GM12878 (cell line): ENCODE results near the gene TSKU. TPM values are rescaled to one million over a fixed set of nuclear protein-coding genes. Genes with fewer than 3 reads are reported as not detected.

Experiments
- ATAC-seq: fragments of 200-7000 bp; cut with Tn5 transposase; 3 replicates; pipeline ENCODE4 v1.9.1; 2020; ENCODE audit warnings: mild to moderate bottlenecking, moderate library complexity
- BruUV-seq: library from RNA; stranded (reverse); fragments of 400-500 nt; replicated peaks from 2 replicates; lab custom pipeline; 2021; lab: Mats Ljungman, UMichigan
- CTCF ChIA-PET: fragments of 300-600 bp; sonication (Branson Sonifier 250); formaldehyde crosslinking; extraction: SDS; loops from one replicate; lab custom pipeline; 2021; ENCODE audit warnings: inconsistent platforms; lab: Yijun Ruan, JAX
- POLR2A ChIA-PET: fragments of 350-600 bp; formaldehyde crosslinking; extraction: SDS; loops from one replicate; lab custom pipeline; 2021; ENCODE audit warnings: inconsistent platforms; lab: Charles Lee
- RAD21 ChIA-PET: fragments of 300-600 bp; sonication (Branson Sonifier 250); formaldehyde crosslinking; loops from one replicate; lab custom pipeline; 2023; ENCODE audit warnings: antibody characterized with exemption; ENCODE audit not compliant: unreplicated experiment; lab: Charles Lee
- SMC1A ChIA-PET: fragments of 300-600 bp; sonication (Branson Sonifier 250); formaldehyde crosslinking; loops from one replicate; lab custom pipeline; 2023; ENCODE audit not compliant: unreplicated experiment, uncharacterized antibody; lab: Charles Lee
- DNase-seq: peaks from one replicate; pipeline ENCODE4 v3.0.0-alpha.2; 2011; ENCODE audit warnings: low read depth, low spot score
- FAIRE-seq: peaks from 3 replicates; lab custom pipeline; 2011; peaks lifted over from hg19 to GRCh38; lab: Jason Lieb, UNC
- H2AFZ ChIP-seq: 2 replicates; pipeline ENCODE4 v1.6.0; 2011; ENCODE audit warnings: low read depth, low read length, control low read depth; ENCODE audit not compliant: control insufficient read depth
- H3K27ac ChIP-seq: 2 replicates; pipeline ENCODE4 v1.5.1; 2011; ENCODE audit warnings: control low read depth; ENCODE audit not compliant: control insufficient read depth, insufficient read depth
- H3K27me3 ChIP-seq, 2 experiments: replicated peaks in 1 of 2; 2 replicates each; pipeline versions ENCODE4 v1.6.0 to v1.6.1; 2011; ENCODE audit warnings: low read length in 1 of 2; ENCODE audit not compliant: control insufficient read depth in 2 of 2, insufficient read depth in 2 of 2
- H3K36me3 ChIP-seq, 2 experiments: 2 replicates each; pipeline ENCODE4 v1.5.1; 2011; ENCODE audit warnings: low read length in 1 of 2; ENCODE audit not compliant: control insufficient read depth in 2 of 2, insufficient read depth in 2 of 2
- H3K4me1 ChIP-seq: 2 replicates; pipeline ENCODE4 v1.6.1; 2011; ENCODE audit warnings: mild to moderate bottlenecking, low read length, moderate library complexity, mixed read lengths; ENCODE audit not compliant: control insufficient read depth, insufficient read depth
- H3K4me2 ChIP-seq: 2 replicates; pipeline ENCODE4 v1.6.0; 2011; ENCODE audit warnings: control low read depth; ENCODE audit not compliant: control insufficient read depth, insufficient read depth
- H3K4me3 ChIP-seq: fragments of 200-600 bp; sonication (generic); 2 replicates; pipeline ENCODE4 v1.5.1; 2016
- H3K79me2 ChIP-seq: 2 replicates; pipeline ENCODE4 v1.6.0; 2011; ENCODE audit warnings: low read length; ENCODE audit not compliant: control insufficient read depth, insufficient read depth
- H3K9ac ChIP-seq: 2 replicates; pipeline ENCODE4 v1.8.0; 2011; ENCODE audit warnings: low read length, control low read depth, mixed read lengths; ENCODE audit not compliant: control insufficient read depth, insufficient read depth
- H3K9me3 ChIP-seq: replicated peaks from 3 replicates; pipeline ENCODE4 v1.5.1; 2011; ENCODE audit warnings: mild to moderate bottlenecking, low read length; ENCODE audit not compliant: control insufficient read depth, insufficient read depth
- H4K20me1 ChIP-seq: 2 replicates; pipeline ENCODE4 v1.6.0; 2011; ENCODE audit not compliant: control insufficient read depth, insufficient read depth
- ATF7 ChIP-seq: fragments of 450-650 bp; IDR thresholded peaks from 2 replicates; pipeline ENCODE4 v1.6.1; 2016; ENCODE audit warnings: low read depth, mild to moderate bottlenecking
- BCL11A ChIP-seq: IDR thresholded peaks from 2 replicates; pipeline ENCODE4 v1.6.1; 2011; ENCODE audit warnings: low read depth, low read length
- CHD1 ChIP-seq: IDR thresholded peaks from 2 replicates; pipeline ENCODE4 v1.6.1; 2012; ENCODE audit warnings: low read depth, low read length, improper control_type of control experiment
- CREM ChIP-seq: IDR thresholded peaks from 2 replicates; pipeline ENCODE4 v1.6.1; 2014; ENCODE audit warnings: antibody characterized with exemption, low read depth
- DPF2 ChIP-seq: fragments of 450-650 bp; IDR thresholded peaks from 2 replicates; pipeline ENCODE4 v1.6.1; 2017; ENCODE audit warnings: mild to moderate bottlenecking
- E2F8 ChIP-seq: fragments of 450-650 bp; IDR thresholded peaks from 2 replicates; pipeline ENCODE4 v1.6.1; 2018; ENCODE audit warnings: mild to moderate bottlenecking, low read depth, moderate library complexity; ENCODE audit not compliant: partially characterized antibody
- E4F1 ChIP-seq: fragments of 450-650 bp; IDR thresholded peaks from 2 replicates; pipeline ENCODE4 v1.6.1; 2018; ENCODE audit warnings: borderline replicate concordance, mild to moderate bottlenecking; ENCODE audit not compliant: partially characterized antibody
- ESRRA ChIP-seq: IDR thresholded peaks from 2 replicates; pipeline ENCODE4 v1.6.1; 2012; ENCODE audit warnings: mild to moderate bottlenecking, low read length, improper control_type of control experiment
- GABPA ChIP-seq: IDR thresholded peaks from 2 replicates; pipeline ENCODE4 v1.6.1; 2014; ENCODE audit warnings: antibody characterized with exemption, low read depth, mild to moderate bottlenecking, inconsistent platforms
- MYB ChIP-seq: fragments of 150-350 bp; IDR thresholded peaks from 2 replicates; pipeline ENCODE4 v1.6.1; 2014; ENCODE audit warnings: mild to moderate bottlenecking, low read depth, low read length, borderline replicate concordance
- PBX3 ChIP-seq: IDR thresholded peaks from 2 replicates; pipeline ENCODE4 v1.6.1; 2011; ENCODE audit warnings: mild to moderate bottlenecking, low read depth, low read length, moderate library complexity; ENCODE audit not compliant: insufficient replicate concordance
- POU2F2 ChIP-seq: IDR thresholded peaks from 3 replicates; pipeline ENCODE4 v1.6.1; 2011; ENCODE audit warnings: low read depth, mild to moderate bottlenecking, low read length, borderline replicate concordance
- STAT3 ChIP-seq: IDR thresholded peaks from 2 replicates; pipeline ENCODE4 v1.6.1; 2011; ENCODE audit warnings: low read depth, low read length, improper control_type of control experiment
- WGBS: methylation state at CpG from one replicate; pipeline ENCODE4 v1.1.6; 2016; ENCODE audit warnings: low lambda C conversion rate; ENCODE audit not compliant: insufficient replicate concordance, insufficient coverage; ENCODE audit errors: missing lambda C conversion rate; 5-methylcytosine and 5-hydroxymethylcytosine counted together
- in situ Hi-C: fragments of 300-500 bp; cut with MboI; formaldehyde crosslinking; loops from 9 replicates; pipeline ENCODE4 v1.14.3; 2018; ENCODE audit warnings: mixed read lengths
- intact Hi-C: fragments of 100-400 bp; cut with micrococcal nuclease; formaldehyde crosslinking; loops from one replicate; pipeline ENCODE4 v1.14.2; 2022; ENCODE audit not compliant: unreplicated experiment
- polyA plus RNA-seq, 11 experiments: library from polyadenylated mRNA; depleted of rRNA in 4 of 11; unstranded in 6 of 11; stranded (reverse) in 5 of 11; fragments of >200 nt; fragmentation: Nextera tagmentation in 4 of 11; fragmentation: Illumina TruSeq in 1 of 11; extraction: Ambion mirVana in 4 of 11; extraction: Trizol in 1 of 11; gene quantifications; 1 replicate in 1 of 11; 2 replicates in 10 of 11; pipeline versions ENCODE4 v1.2.1 to v1.2.3, GENCODE V29; 2011 to 2016; ENCODE audit warnings: inconsistent platforms in 2 of 11, missing spikeins in 2 of 11, low read depth in 1 of 11
- total RNA-seq, 4 experiments: library from RNA; depleted of rRNA in 3 of 4; stranded (reverse); fragments of >200 nt in 3 of 4; fragmentation: Illumina TruSeq in 1 of 4; extraction: Trizol in 1 of 4; gene quantifications; 2 replicates each; pipeline versions ENCODE4 v1.2.1 to v1.2.3, GENCODE V29; 2013 to 2021
- TF ChIP-seq, protein P1 (sequence below): IDR thresholded peaks from 2 replicates; pipeline ENCODE4 v1.6.1; 2012; ENCODE audit warnings: improper control_type of control experiment, low read depth, low read length; ENCODE audit not compliant: insufficient replicate concordance

Gene TSKU
- total and polyA plus RNA-seq, 10 of the 15 experiments (the other 5 are each of a cell fraction or from before 2014, with no cell fraction given): 0.04 to 1.5 (median 0.62) TPM

GRCh38 chr11:76844511-76844910 lies 61.4 kb downstream of the TSKU start:
- CTCF ChIA-PET: interaction anchor here (0.6 to 1.4 kb wide), 2 partner anchors 74 to 405 kb away, joined by 3 to 5 read pairs; no protein-coding TSS in a partner anchor
- RAD21 ChIA-PET: no interaction called here
- Histone ChIP-seq H3K9me3 (no peaks in the 10 kb centered on the region), H3K27me3 (no peaks in the 10 kb centered on the region), H4K20me1 (no peaks in the 10 kb centered on the region), H3K79me2 (no peaks in the 10 kb centered on the region), H3K27ac (no peak overlapping the region), H3K36me3 (no peaks in the 10 kb centered on the region), H3K4me2 (no peak overlapping the region), H2AFZ (no peak overlapping the region), H3K9ac (no peak overlapping the region), H3K4me1 (no peaks in the 10 kb centered on the region), H3K4me3 (no peak overlapping the region)
- ATAC-seq (no peak), FAIRE-seq (no peak), DNase-seq (no peak)
- intact Hi-C loops (no loop called here), in situ Hi-C loops (no loop called here)
- BruUV-seq: no TSS peak
- POLR2A ChIA-PET: no interaction called here
- WGBS: 83% methylated on average over 10 of the region's 10 CpGs
- SMC1A ChIA-PET: no interaction called here
- TF ChIP-seq CREM: no peak
- no peak for TF ChIP-seq BCL11A
- no peak for TF ChIP-seq E2F8
- no peak for TF ChIP-seq POU2F2
- no peak for TF ChIP-seq ATF7
- TF ChIP-seq, protein P1, sequence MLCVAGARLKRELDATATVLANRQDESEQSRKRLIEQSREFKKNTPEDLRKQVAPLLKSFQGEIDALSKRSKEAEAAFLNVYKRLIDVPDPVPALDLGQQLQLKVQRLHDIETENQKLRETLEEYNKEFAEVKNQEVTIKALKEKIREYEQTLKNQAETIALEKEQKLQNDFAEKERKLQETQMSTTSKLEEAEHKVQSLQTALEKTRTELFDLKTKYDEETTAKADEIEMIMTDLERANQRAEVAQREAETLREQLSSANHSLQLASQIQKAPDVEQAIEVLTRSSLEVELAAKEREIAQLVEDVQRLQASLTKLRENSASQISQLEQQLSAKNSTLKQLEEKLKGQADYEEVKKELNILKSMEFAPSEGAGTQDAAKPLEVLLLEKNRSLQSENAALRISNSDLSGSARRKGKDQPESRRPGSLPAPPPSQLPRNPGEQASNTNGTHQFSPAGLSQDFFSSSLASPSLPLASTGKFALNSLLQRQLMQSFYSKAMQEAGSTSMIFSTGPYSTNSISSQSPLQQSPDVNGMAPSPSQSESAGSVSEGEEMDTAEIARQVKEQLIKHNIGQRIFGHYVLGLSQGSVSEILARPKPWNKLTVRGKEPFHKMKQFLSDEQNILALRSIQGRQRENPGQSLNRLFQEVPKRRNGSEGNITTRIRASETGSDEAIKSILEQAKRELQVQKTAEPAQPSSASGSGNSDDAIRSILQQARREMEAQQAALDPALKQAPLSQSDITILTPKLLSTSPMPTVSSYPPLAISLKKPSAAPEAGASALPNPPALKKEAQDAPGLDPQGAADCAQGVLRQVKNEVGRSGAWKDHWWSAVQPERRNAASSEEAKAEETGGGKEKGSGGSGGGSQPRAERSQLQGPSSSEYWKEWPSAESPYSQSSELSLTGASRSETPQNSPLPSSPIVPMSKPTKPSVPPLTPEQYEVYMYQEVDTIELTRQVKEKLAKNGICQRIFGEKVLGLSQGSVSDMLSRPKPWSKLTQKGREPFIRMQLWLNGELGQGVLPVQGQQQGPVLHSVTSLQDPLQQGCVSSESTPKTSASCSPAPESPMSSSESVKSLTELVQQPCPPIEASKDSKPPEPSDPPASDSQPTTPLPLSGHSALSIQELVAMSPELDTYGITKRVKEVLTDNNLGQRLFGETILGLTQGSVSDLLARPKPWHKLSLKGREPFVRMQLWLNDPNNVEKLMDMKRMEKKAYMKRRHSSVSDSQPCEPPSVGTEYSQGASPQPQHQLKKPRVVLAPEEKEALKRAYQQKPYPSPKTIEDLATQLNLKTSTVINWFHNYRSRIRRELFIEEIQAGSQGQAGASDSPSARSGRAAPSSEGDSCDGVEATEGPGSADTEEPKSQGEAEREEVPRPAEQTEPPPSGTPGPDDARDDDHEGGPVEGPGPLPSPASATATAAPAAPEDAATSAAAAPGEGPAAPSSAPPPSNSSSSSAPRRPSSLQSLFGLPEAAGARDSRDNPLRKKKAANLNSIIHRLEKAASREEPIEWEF: no peak
- TF ChIP-seq ESRRA: no peak
- no peak for TF ChIP-seq E4F1
- no peak for TF ChIP-seq PBX3
- TF ChIP-seq STAT3: no peak
- TF ChIP-seq MYB: no peak
- no peak for TF ChIP-seq GABPA
- no peak for TF ChIP-seq DPF2
- no peak for TF ChIP-seq CHD1
